D341Med (cell line): ENCODE results near the gene MGAT1.
A peak's percentile ranks its signal among the peaks of the same experiment; 100 is the strongest.
"Not testable (repeated sequence)": the region's sequence is repeated elsewhere in the genome, so short reads cannot be mapped to it uniquely, and the experiment has no call there.

Experiments
- DNase-seq: peaks from one replicate; pipeline ENCODE4 v3.0.0; 2012; ENCODE audit warnings: low spot score

MGAT1 gene

DNA sequence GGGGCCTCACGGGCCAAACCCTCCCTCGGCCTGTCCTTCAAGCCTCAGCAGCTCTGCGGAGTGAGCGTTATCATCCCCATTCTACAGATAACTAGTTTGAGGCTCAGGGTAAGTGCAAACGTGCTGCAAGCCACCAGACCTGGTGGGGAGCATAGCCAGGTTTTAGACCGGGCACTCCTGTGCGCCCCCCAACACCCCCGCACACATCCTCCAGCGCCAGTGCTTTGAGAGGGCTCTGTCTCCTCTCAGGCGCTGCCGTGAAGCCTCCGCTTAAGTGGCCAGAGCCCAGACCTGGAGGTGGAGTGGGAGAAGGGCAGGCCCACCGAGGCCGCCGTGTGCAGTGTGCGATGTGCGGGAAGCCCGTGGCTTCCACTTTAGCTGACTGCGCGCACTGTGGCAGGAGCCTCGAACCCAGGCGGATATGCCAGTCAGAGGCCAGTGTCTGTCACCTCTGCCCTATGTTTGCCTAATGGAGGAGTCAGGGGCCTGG lies 1.6 kb upstream of the MGAT1 start:
- no peak for DNase-seq

DNA sequence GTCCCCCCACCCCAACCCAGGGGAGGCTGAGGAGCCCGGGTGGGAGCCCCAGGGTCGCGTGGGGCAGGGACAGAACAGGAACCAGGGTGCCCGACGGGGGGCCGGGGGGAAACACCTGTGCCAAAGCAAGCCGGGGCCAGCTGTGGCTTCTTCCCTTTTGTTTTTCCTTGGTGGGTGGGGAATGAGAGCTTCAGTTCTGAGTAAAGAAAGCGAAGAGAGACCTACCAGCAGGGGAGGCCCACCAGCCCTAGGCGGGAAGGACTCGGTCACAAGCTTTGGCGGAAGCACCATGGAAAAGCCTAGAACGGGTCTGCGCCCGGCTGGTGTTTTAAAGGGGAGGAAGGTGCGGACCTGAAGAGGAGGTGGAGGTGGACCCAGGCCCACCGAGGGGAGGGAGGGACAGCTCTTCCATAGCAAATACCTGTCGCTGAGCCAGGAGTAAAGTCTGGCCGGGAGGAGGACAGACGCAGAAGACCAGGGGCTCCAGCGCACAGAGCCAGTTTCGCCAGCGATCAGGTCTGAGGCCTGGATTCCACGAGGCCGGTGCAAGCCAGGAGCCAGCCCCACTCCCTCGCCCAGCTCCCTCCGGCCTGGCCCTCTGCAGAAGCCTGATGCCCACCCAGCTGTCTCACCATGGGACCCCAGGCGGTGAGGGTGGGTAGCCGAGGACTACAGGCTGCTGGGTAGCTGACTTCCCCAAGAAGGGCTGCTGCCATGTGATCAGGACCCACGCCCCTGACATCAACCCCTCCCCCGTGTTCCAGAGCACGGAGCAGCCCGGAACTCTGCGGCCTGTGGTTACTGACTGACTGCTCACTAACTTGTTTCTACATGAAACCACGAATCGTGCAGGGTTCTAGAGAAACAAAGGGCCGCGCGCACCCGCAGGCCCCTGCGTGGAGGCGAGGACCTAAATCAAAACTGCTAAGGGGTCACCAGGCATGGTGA lies 849 bp upstream of the MGAT1 start:
- DNase-seq: no peak

DNA sequence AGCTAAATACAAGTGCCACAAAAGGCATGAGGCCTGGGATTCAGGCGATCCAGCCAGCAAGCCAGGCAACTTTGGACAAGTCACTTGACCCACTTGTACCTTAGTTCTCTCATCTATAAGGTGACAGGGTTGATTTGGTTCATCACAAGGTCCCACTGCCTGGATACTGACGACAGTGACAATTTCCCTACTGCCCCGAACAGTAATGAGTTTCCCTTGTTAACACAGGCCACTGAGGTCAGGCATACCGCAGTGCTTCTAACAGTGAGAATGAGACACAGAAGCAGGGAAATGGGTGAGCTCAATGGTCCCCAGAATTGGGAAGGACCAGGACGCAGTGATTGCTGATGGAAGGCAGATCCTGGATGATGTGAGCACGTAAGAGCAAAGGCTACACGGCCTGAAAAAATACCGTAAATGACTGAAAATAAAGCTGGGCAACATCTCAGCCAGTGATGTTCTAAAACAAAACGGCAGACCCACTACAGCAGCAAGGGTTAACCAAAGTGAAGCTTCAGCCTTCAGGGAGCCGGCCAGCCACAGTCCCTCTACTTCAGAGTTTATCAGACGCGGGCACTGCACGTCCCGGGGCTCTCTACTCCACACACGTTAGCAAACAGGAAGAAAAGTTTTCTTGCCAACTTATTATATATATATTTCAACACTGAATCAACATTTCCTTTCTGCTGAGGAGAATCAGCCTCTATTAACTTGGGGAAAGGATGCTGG lies 846 bp downstream of the MGAT1 start:
- no peak for DNase-seq

DNA sequence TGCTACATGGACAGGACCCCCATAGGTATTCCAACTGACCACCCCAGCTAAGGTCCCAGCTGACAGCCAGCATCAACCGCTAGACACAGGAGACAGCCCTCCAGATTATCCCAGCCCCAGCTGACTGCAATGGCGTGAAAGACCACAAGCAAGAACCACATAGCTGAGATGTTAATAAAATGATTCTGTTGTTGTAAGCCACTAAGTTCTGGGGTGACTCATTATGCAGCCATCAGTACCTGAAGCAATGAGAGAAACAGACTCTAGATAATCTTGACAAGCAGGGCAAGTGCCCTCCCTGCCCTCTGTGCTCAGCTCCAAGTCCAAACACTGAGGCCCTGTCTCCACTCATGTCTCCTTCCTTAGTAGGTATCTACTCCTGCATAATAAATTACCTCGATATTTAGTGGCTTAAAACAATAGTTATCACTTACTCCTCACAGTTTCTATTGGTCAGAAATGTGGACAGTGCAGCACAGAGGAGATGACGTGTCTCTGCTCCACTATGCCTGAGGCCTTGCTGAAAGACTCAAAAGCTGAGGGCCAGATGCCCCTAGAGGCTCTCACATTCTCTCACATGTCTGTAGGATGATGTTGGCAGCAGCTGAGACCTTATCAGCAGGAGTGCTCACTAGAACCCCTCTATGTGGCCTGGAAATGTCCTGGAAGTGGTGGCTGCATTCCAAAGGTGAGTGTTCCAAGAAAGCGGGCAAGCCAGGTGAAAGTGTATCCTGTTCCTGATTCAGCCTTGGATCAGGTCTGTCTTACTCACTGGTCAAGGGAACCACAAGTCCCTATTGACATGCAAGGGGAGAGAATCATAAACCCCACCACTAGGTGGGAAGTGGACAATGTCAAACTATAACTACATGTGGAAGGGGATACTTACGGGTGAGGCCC lies 2.5 kb downstream of the MGAT1 start:
- DNase-seq: no peak

DNA sequence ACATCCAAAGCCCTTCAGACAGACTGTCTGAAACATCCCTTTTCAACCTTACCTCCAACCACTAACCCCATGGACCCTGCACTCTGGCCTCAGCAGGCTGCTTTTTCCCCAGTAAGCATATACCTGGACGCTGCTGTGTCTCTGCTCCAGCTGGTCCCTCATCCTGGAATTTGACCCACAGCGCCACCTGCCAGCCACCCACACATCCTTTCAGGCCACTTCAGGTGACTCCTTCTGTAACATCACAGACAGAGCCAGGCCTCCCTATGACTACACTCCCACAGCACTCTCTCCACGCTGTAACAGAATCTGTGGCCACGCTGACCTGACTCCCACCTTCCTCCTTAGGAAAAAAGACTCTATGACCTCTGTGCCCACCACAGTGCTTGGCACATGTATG lies 3.4 kb downstream of the MGAT1 start:
- DNase-seq: peak; percentile 58

DNA sequence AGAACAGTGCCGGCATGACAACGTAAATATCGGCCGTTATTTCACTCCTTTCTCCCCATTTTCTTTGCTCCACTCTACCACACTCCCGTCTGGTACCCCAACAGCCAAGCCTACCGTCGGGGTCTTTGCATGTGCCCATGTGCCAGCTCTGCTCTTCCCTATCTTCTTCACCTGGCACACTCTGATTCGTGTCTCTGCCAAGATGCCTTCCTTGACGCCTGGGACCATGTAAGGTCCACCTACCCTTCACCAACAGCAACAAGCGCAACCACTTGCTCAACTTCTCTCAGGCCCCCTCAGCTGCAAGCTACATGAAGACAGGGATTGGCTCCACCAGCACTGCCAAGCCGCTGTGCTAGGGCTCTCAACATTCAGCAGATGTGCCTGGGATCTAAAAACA lies 4.4 kb downstream of the MGAT1 start:
- DNase-seq: no peak

DNA sequence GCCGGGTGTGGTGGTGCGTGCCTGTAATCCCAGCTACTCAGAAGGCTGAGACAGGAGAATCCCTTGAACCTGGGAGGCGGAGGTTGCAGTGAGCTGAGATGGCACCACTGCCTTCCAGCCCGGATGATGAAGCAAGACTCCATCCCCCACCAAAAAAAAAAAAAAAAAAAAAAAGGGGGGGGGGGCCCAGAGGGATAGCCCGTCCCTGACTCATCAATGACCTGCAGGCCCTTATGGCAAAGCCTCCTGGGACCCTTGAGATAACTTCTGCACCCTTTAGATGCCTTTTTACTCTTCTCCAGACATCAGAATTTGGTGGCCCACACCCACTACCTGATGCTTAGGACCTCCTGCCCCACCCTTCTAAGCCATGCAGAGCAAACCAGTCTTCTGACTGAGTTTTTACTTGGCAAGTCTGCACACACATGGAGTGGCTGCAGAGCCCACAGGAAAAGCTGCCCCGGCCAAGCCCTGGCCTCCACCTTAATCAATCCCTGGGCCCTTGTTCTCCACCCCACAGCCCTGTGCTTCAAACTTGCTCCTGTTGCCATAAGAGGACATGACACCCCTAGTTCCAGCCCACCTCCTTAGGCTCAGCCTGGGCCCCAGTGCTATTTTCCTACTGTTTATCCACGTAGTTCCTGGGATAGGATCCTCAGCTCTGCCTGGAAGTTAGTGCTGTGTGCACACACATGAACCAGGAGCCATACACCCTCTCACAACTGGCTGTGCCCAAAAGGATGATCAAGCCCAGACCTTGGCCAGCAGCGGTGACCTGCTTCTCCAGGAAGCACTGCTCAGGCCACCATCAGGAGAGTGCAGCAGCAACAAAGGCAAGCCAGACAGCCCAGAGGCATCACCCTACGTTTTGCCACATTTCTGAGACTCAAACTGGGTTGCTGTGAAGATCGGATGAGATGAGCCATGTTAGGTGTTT lies 5.1 kb downstream of the MGAT1 start:
- no peak for DNase-seq

DNA sequence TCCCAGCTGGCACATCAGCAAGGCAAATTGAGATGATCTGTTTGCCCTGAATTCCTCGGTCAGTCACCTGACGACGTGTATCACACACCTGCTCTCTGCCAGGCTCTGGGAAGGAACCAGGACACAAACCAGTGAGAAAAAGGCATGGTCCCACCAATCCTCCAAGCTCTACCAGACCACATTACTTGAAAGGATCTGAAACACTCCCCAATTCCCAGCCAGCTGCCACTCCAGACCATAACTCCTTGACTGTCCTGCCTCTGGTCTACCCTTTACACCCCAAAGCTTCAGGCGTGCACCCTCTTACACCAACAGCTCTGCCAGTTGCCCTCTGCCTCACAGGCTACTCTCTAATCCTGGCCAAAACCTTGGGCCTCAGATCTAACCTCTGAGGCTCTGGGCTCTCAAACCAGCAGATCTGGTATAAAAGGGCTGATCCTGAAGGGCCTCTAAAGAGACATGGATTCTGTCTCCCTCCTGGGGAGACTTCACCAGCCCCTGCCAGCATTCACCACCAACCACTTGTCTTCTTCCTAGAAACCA lies 6.8 kb downstream of the MGAT1 start:
- no peak for DNase-seq

DNA sequence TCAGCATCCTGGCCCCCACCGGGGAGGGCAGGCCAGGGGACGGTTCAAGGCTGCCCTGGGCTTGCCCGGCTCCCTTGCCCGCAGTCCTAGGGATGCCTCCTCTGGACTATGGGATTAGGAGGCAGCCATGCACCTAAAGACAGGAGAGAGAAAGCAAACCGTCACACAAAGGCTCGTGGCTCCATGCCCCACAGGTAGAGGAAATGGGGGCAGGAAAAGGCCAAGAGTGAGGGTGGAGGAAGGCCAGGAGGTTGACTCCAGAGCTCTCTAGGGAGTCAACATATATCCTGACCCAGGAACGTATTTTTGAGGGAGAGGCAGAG lies 9.7 kb downstream of the MGAT1 start:
- DNase-seq: no peak

DNA sequence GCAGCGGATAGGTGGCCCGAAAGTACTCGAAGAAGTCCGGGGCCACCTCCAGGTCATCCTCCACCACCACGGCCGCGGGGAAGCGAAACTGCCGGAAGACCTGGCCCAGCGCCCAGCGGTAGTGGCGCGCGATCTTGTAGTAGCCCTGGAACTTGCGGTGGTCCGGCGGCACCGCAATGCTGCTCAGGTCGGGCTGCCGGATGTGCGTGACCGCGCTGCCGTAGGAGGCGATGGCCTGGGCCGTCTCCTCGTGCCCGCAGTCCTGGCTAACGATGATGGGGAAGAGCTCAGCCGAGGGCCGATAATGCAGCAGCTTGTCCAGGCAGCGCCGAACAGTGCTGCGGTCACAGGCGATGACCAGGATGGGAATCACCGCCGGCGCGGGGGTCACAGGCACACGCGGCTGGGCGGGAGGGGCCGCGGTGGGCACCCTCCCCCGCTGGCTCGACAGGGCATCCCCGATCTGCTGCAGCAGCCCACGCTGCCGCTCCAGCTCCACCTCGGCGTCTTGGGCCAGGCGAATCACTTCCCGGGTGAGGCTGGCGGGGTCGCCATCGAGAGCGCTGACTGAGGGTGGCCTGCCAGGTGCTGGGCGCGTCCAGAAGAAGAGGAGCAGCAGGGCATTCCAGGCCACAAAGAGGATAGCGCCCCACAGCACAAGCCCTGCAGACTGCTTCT lies 10.2 kb downstream of the MGAT1 start:
- DNase-seq: no peak

DNA sequence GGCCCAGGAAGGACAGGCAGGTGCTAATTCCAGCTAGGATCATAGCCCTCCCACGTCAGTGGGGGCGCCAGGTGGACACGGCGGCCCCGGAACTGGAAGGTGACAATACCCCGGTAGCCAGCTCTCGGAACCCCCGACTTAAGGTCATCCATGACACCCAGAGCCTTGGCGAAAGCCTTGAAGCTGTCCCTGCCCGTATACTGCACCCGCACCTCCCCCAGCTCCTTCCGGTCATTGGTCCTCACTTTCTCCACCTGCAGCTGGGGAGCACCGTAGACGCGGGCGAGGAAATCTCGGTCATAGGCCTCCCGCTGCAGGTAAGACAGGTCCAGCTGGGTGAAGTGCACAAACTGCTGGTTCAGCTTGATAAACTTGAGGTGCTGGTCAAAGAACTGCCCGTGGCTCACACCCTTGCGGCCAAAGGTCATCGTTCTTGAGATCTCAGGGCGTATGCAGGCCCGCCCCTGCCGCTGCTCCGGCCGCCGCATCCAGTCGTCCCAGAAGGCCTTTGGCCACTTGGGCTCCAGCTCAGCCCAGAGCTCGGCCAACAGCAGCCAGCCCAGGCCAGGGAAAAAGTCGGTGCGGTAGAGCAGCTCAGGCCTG lies 10.9 kb downstream of the MGAT1 start:
- no peak for DNase-seq

DNA sequence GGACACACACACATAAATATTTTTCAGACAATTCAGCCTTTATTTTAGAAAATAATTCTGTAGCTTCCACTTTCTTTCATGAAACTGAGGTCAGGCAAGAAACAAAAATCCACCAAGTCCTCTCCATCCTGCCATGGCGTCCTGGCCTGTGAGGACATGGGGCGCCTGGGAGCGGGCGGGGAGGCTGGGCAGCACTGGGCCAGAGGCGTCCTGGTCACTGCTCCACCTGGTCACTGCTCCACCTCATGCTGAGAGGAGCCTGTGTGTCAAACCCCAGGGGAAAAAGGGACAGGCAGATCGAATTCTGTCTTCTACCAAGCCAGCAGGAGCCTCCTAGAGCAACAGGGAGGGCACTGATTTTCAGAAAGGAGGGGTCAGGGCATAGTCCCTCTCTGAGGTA lies 12.1 kb downstream of the MGAT1 start:
- DNase-seq: no peak

DNA sequence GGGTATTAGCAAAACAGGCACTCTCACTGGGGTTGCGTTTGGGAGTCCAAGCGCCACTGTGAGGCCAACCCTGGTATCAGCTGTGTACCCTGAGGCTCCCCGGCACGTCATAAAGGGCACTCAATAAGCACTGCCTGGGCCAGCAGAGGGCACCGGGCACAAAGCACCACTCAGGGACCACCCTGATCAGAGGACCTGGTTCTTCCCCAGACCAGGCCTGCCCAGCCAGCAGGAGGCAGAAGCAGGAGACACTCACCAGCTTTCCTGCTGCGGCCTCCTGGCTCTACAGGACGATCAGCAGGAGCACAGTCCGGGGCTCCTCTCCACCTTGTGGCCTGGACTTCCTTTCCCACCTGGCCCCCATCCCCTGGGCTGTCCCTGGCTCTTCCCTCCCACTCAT lies 12.6 kb downstream of the MGAT1 start:
- peak; percentile 72 for DNase-seq

DNA sequence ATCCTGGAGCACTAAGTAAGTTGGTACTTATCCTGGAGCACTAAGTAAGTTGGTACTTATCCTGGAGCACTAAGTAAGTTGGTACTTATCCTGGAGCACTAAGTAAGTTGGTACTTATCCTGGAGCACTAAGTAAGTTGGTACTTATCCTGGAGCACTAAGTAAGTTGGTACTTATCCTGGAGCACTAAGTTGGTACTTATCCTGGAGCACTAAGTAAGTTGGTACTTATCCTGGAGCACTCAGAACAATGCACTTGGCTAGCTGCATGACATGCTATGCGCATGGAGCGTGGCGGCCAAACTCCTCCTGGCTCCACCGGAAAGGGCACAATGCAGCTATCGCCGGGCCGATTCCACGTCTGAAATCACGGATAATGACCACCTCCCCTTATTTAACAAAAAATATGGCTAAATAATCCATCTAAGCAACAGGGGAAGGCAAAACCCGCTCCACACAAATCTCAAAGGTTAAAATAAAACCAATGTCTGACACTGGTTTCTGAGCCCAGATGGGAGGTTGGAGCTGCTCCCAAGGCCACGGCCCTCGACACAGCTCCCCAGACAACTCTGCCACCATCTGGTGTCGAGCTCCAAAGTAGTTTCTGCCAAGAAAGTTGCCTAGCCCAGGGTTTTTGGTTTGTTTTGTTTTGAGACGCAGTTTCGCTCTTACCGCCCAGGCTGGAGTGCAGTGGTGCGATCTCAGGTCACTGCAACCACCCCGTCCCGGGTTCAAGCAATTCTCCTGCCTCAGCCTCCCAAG lies 13.8 kb downstream of the MGAT1 start:
- not testable (repeated sequence) for DNase-seq

DNA sequence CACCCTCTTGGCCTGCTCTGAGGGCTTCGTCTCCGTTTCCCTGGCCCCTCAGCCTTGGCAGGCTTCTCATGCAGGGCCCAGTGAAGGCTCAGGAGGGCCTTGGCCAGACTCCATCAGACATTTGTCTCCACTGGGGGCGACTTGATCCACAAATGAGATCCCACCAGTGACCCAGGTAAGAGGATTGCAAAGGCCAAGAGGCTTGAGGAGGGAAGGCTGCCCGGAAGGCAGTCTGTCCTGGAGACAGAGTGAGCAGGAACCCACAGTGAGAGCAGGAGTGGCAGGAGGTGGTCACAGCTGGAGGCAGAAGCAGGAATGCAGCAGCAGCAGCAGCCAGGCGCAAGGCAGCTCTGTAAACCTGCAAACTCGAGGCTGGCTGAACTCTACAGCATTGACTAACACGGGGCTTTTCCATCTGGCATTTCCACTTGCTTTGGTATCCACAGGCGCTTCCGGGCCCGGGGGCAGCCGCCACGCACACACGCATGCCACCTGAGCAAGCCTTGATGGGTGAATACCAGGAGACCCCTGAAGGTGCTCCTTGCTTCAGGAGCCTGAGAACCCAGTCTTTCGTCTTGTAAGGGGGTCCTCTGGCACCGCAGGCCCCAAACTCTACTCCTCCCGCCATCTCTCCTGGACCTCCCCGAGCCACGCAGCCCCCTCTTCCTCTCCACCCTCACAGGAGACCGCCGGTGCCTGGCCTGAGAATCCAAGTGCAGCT lies 14.7 kb downstream of the MGAT1 start:
- no peak for DNase-seq

DNA sequence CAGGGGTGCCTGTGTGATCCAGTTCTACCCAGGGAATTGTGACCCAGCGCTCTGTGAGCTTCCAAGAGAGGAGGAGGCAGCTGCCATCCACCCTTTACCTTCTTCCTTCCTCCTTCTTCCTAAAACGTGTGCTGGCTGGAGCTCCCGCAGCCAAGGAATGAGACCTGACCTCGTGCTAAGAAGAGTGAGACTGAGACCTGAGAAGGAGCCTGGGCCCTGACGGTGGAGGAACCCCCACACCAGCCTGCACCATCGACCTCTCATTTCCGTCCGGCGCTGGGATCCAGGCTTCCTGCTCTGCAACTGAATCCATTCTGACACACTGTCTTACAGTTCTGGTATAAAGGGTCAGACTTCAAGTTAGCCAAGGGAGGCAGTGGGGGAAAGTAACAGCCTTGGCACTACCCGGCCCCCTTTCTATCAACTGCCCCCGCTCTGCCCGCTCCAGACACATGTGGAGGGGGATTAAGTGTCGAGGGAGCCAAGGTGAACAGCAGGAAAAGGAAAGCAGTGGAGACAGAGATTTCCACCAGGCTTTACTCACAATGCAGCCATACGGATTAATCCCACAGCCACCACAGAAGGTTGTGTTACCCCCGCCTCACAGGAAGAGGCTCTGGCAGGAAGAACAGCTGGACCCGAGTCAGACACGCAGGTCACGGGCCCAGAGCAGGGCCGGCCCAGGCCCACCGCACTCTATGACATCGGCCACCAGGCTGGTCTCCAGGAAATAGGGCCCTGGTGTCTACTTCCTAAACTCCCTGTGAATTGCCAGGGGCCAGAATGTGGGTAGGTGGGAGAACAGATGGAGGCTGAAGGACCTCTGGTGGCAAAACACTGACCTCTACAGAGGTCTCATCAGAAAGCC lies 15.8 kb downstream of the MGAT1 start:
- DNase-seq: peak; percentile 57

DNA sequence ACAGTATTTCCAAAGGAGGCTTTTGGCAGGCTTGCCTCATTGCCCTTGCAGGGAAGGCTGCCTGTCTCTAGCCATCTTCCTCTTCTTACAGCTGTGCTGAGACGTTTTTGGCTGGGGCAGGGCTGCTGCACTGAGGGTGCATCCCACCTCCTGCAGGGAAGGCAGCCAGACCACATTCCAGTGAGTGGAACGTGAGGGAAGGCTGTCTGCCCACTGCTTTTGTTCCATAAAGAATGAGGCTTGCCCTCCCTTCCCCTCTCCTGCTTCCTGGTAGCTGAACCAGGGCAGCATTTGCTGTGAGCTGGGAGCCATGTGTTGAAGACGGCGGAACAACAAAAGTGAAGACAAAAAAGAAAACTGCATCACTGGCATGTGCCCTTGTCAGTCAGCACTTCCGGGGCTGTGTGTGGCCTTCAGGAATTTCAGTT lies 16.8 kb downstream of the MGAT1 start:
- DNase-seq: no peak
